Psoas muscle (tissue), 8 donors: Measurements from ENCODE around the gene TENT4B. TPM values are rescaled to one million over a fixed set of nuclear protein-coding genes. Genes with fewer than 3 reads are reported as not detected.

Experiments
- ATAC-seq, 4 donors: fragments of 200-7000 bp; cut with Tn5 transposase; one replicate each; pipeline ENCODE4 v1.9.1; 2020; ENCODE audit warnings: moderate library complexity in 3 of 4, mild to moderate bottlenecking in 2 of 4
- DNase-seq, 2 donors: peaks; one replicate each; pipeline ENCODE4 v3.0.0-alpha.2; 2020
- H3K27ac ChIP-seq: fragments of 200-600 bp; one replicate; pipeline ENCODE4 v1.8.0; 2022
- H3K27me3 ChIP-seq, 3 donors: fragments of 200-600 bp in 1 of 3; one replicate each; pipeline versions ENCODE4 v1.6.1 to v1.8.0; 2013 to 2022; ENCODE audit warnings: low read length in 2 of 3, mild to moderate bottlenecking in 2 of 3, moderate library complexity in 1 of 3; ENCODE audit not compliant: insufficient read depth in 3 of 3
- H3K36me3 ChIP-seq, 2 donors: fragments of 200-600 bp in 1 of 2; one replicate each; pipeline versions ENCODE4 v1.6.1 to v1.8.0; 2013 to 2022; ENCODE audit warnings: low read depth in 1 of 2, mild to moderate bottlenecking in 1 of 2, moderate library complexity in 1 of 2; ENCODE audit not compliant: insufficient read depth in 1 of 2
- H3K4me1 ChIP-seq: fragments of 200-600 bp; one replicate; pipeline ENCODE4 v1.8.0; 2022
- H3K4me3 ChIP-seq: fragments of 200-600 bp; one replicate; pipeline ENCODE4 v1.8.0; 2022; ENCODE audit warnings: mild to moderate bottlenecking
- H3K9me3 ChIP-seq: fragments of 200-600 bp; one replicate; pipeline ENCODE4 v1.8.0; 2022
- WGBS, 3 donors: extraction: QIAGEN DNeasy Blood & Tissue Kit; methylation state at CpG; one replicate each; pipeline versions ENCODE4 v1.1.6 to v1.1.7; 2013; 5-methylcytosine and 5-hydroxymethylcytosine counted together
- intact Hi-C, 2 donors: fragments of 100-400 bp; cut with DNase I; formaldehyde crosslinking; loops; one replicate each; pipeline versions ENCODE4 v1.11.0 to v1.14.2; 2022
- polyA plus RNA-seq, 3 donors: library from polyadenylated mRNA; stranded (reverse); fragments of 200-250 nt; gene quantifications; one replicate each; pipeline ENCODE4 v1.2.3, GENCODE V29; 2013
- total RNA-seq, 4 donors: library from RNA; stranded (reverse); fragmentation: NEBNext Ultra II Directional in 2 of 4; extraction: Animal tissue kit (Norgen Biotek cat#: 25700) in 2 of 4; gene quantifications; one replicate each; pipeline versions ENCODE4 v1.2.1 to v1.2.4, GENCODE V29; 2021 to 2023
- TF ChIP-seq, protein P1 (sequence below): fragments of 200-600 bp; IDR thresholded peaks from one replicate; pipeline ENCODE4 v1.8.0; 2022; ENCODE audit warnings: antibody characterized with exemption
- donor health status: healthy with polysubstance abuse.
- donor health status: DM: no; HTN: no; CAD: no; lungs with moderate emphysema.
- donor health status: Bipolar disorder and iron deficiency.
- donor health status: healthy.
- donor health status: DM: yes; HTN: yes; CAD: no.
- donor health status: DM: no; HTN: no; CAD: no.
- donor health status: DM: no; HTN: no; CAD: no.
- donor health status: DM: yes; HTN: yes; CAD: no.

Gene TENT4B
- total and polyA plus RNA-seq, 7 donors, result 3.5 to 9.7 (median 7.1) TPM

DNA sequence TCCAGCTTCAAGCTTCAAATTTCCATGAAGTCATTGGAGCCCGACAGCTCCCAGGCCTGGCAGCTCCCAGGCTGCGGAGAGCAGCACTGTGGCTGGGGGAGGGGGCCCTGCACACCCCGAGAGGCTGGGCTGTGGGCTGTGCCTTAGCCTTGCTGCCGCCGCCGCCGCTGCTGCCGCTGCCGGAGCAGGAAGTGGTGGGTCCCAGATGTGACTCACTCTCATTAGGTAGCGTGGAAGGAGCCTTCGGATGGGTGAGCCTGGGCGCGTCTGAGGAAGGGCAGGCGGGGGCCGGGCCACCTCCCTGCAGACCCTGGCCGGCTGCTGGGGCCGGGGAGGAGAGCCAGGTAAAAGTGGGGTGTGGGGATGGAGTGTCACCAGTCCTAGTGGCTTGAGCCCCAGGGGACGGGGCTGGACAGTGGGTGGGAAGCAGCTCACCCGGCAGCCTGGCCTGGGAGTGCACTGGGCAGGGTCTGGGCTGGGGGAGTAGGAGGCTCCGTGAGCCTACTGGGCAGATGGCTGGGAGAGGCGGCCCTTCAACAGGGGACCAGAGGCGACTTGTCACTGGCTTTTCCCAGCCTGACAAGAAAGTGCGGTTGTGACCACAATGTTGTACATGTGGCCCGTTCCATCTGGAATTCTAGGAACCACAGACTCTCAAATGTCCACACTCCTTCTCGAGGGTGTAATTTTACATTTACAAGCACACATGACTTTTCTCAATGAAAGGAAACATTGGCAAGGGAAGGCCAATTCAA is 113.4 kb downstream of the TENT4B start, which contains the start of gene ADCY7:
ADCY7 (plus strand) TSS at position 215 of the 755 bp plus-strand sequence. CDS start 21,629 bp downstream, outside the sequence.
- intact Hi-C loops, result no loop called here
- 28 to 52% (median 33%) methylated on average over 25 of the region's 25 CpGs for WGBS, 3 donors

DNA sequence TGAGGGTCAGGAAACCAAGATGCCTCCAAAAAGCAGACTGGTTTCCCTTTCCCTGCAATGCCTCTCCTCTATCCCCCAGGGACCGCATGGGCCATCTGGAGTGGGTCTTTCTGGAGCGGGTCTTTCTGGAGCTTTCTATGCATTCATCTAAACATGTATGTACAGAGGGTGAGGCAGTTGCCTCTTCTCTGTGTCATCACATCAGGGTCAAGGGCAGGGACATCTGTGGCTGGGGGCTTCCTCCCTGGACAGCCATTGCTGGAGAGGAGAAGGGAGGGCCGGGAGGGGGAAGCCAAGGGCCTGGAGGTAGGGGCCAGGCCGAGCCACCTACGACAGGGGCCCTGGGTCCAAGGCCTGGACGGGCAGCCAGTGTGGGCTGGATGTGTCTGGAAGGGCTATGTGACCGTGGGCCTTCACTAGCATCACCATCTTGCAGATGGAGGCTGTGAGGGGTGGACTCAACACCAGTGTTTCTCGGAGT is 114.1 kb downstream of the TENT4B start:
- peak overlapping the region; percentile 46 for H3K4me3 ChIP-seq
- H3K4me1 ChIP-seq, result no peaks in the 10 kb centered on the region
- WGBS, 3 donors, result 45 to 77% (median 55%) methylated on average over 8 of the region's 8 CpGs
- DNase-seq (peak in 1 of 2 donors; percentile 44), ATAC-seq (no peak)
- peak overlapping the region; percentile 23 for H3K27ac ChIP-seq
- intact Hi-C loops, result no loop called here
- H3K36me3 ChIP-seq, result no peaks in the 10 kb centered on the region
- TF ChIP-seq, protein P1, sequence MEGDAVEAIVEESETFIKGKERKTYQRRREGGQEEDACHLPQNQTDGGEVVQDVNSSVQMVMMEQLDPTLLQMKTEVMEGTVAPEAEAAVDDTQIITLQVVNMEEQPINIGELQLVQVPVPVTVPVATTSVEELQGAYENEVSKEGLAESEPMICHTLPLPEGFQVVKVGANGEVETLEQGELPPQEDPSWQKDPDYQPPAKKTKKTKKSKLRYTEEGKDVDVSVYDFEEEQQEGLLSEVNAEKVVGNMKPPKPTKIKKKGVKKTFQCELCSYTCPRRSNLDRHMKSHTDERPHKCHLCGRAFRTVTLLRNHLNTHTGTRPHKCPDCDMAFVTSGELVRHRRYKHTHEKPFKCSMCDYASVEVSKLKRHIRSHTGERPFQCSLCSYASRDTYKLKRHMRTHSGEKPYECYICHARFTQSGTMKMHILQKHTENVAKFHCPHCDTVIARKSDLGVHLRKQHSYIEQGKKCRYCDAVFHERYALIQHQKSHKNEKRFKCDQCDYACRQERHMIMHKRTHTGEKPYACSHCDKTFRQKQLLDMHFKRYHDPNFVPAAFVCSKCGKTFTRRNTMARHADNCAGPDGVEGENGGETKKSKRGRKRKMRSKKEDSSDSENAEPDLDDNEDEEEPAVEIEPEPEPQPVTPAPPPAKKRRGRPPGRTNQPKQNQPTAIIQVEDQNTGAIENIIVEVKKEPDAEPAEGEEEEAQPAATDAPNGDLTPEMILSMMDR, result no peak
- no peaks in the 10 kb centered on the region for H3K9me3 ChIP-seq
- peaks cover 0 to 2% (median 0%) of the 10 kb centered on the region in 3 donors for H3K27me3 ChIP-seq

More for the DNA sequence above, 113.4 kb downstream of the TENT4B start, which contains the start of gene ADCY7:
- Histone ChIP-seq H3K27ac (peak within 1 kb of the TSS; percentile 23), H3K36me3 (no peaks in the 10 kb centered on the region), H3K4me3 (peak within 1 kb of the TSS; percentile 46), H3K4me1 (no peaks in the 10 kb centered on the region), H3K27me3 (peaks cover 0 to 2% (median 0%) of the 10 kb centered on the region in 3 donors), H3K9me3 (no peaks in the 10 kb centered on the region)
- DNase-seq, result peak; percentile 69 to 78
- TF ChIP-seq, protein P1, result no peak
- peak; percentile 53 to 81 (median 66) for ATAC-seq

DNA sequence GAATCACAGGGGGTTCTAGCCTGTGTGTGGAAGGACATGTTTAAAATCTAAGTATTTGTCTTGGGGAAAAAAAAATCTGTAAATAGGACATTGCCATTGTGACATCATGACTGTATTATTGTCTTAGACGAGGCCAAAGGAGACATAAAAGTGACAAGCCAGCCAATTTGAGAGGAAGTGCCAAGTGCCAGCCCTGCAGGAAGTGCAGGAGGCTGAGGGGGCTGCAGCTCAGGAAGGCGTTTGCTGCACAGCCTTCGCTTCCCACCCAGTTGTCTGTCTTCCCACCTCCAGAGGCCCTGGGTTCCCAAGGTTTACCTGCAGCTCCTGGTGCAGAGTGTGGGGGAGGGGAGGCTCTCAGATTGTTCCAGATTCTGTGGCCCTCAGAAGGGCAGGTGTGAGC is 114.5 kb downstream of the TENT4B start:
- Histone ChIP-seq H3K4me3 (no peak overlapping the region), H3K4me1 (no peaks in the 10 kb centered on the region)
- DNase-seq, result peak in 1 of 2 donors; percentile 44

DNA sequence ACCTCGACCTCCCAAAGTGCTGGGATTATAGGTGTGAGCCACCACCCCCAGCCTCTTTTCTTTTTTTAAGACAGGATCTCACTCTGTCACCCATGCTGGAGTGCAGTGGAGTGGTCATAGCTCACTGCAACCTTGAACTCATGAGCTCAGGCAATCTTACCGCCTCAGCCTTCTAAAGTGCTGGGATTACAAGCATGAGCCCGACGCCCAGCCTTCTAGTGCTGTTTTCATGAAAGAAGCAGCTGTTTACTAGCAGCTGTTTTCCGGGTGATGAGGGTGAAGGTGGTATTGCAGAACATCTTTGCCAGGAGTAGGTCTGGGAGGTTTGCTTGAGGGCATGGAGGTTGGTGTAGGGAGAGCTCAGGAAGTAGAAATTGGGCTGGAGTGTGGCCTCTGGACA is 115.2 kb downstream of the TENT4B start:
- no peaks in the 10 kb centered on the region for H3K4me1 ChIP-seq
- ATAC-seq, result no peak
- intact Hi-C loops, result no loop called here
- peak in 1 of 2 donors; percentile 34 for DNase-seq
- peaks cover 0 to 2% (median 0%) of the 10 kb centered on the region in 3 donors for H3K27me3 ChIP-seq
- H3K4me3 ChIP-seq, result no peak overlapping the region
- no peaks in the 10 kb centered on the region for H3K36me3 ChIP-seq
- H3K27ac ChIP-seq, result no peak overlapping the region
- TF ChIP-seq, protein P1, result no peak
- WGBS, 3 donors, result 57 to 81% (median 57%) methylated on average over 5 of the region's 5 CpGs
- no peaks in the 10 kb centered on the region for H3K9me3 ChIP-seq

More for the DNA sequence above, 114.5 kb downstream of the TENT4B start:
- WGBS, 3 donors, result 52 to 59% (median 58%) methylated on average over 3 of the region's 3 CpGs
- Histone ChIP-seq H3K36me3 (no peaks in the 10 kb centered on the region), H3K27me3 (peaks cover 0 to 2% (median 0%) of the 10 kb centered on the region in 3 donors), H3K9me3 (no peaks in the 10 kb centered on the region), H3K27ac (no peak overlapping the region)
- ATAC-seq, result no peak
- TF ChIP-seq, protein P1, result no peak
- intact Hi-C loops, result no loop called here
